DOHH2 (cell line): ENCODE results near the gene TCEANC.
A peak's percentile ranks its signal among the peaks of the same experiment; 100 is the strongest.

Experiments
- H3F3A ChIP-seq: fragments of 200-600 bp; sonication (generic), shearing (Covaris generic); 2 replicates; pipeline ENCODE4 v1.6.0; 2016; ENCODE audit warnings: antibody characterized with exemption, mild to moderate bottlenecking; ENCODE audit not compliant: control insufficient read depth, insufficient read depth
- H3K27ac ChIP-seq: fragments of 200-600 bp; sonication (generic); 2 replicates; pipeline ENCODE4 v1.5.1; 2014; ENCODE audit warnings: low read depth, mild to moderate bottlenecking, low read length, moderate library complexity
- H3K27me3 ChIP-seq: fragments of 200-600 bp; sonication (generic); 2 replicates; pipeline ENCODE4 v1.6.1; 2014; ENCODE audit warnings: mild to moderate bottlenecking, low read length, mixed read lengths; ENCODE audit not compliant: control insufficient read depth
- H3K36me3 ChIP-seq: fragments of 200-600 bp; sonication (generic); 2 replicates; pipeline ENCODE4 v1.6.1; 2014; ENCODE audit warnings: mild to moderate bottlenecking, low read length, moderate library complexity, mixed read lengths; ENCODE audit not compliant: control insufficient read depth
- H3K4me1 ChIP-seq: fragments of 200-600 bp; sonication (generic); 2 replicates; pipeline ENCODE4 v1.6.1; 2014; ENCODE audit warnings: mild to moderate bottlenecking, low read length, mixed read lengths; ENCODE audit not compliant: control insufficient read depth
- H3K4me2 ChIP-seq: fragments of 200-600 bp; sonication (generic); 2 replicates; pipeline ENCODE4 v1.6.0; 2014; ENCODE audit warnings: mild to moderate bottlenecking, low read length, moderate library complexity
- H3K4me3 ChIP-seq: fragments of 200-600 bp; sonication (generic); 2 replicates; pipeline ENCODE4 v1.5.1; 2014; ENCODE audit warnings: mild to moderate bottlenecking, low read length, mixed read lengths
- H3K79me2 ChIP-seq: fragments of 200-600 bp; sonication (generic); 2 replicates; pipeline ENCODE4 v1.6.1; 2014; ENCODE audit warnings: mild to moderate bottlenecking, low read length, mixed read lengths; ENCODE audit not compliant: control insufficient read depth
- H3K9me2 ChIP-seq: fragments of 200-600 bp; sonication (generic); replicated peaks from 2 replicates; pipeline ENCODE4 v1.6.1; 2014; ENCODE audit warnings: mild to moderate bottlenecking, low read length, mixed read lengths; ENCODE audit not compliant: control insufficient read depth
- H3K9me3 ChIP-seq: fragments of 200-600 bp; sonication (generic); 2 replicates; pipeline ENCODE4 v1.6.1; 2014; ENCODE audit warnings: antibody characterized with exemption, low read length, mixed read lengths; ENCODE audit not compliant: control insufficient read depth, insufficient read depth
- H4K20me1 ChIP-seq: fragments of 200-600 bp; sonication (generic); 2 replicates; pipeline ENCODE4 v1.6.0; 2014; ENCODE audit warnings: low read depth, mild to moderate bottlenecking, antibody characterized with exemption, low read length, moderate library complexity; ENCODE audit not compliant: control insufficient read depth, insufficient read depth
- CTCF ChIP-seq: fragments of 200-600 bp; sonication (generic); IDR thresholded peaks from one replicate; pipeline ENCODE4 v1.5.1; 2014; ENCODE audit warnings: antibody characterized with exemption, mild to moderate bottlenecking, low read depth, low read length; ENCODE audit not compliant: poor library complexity, severe bottlenecking
- EZH2phosphoT487 ChIP-seq: fragments of 200-600 bp; sonication (generic); IDR thresholded peaks from 2 replicates; pipeline ENCODE4 v1.6.1; 2017; ENCODE audit warnings: borderline replicate concordance, mild to moderate bottlenecking, antibody characterized with exemption, low read length, moderate library complexity, mixed read lengths

Gene TCEANC

GRCh38 chrX:13687203-13687602, 34.3 kb downstream of the TCEANC start:
- Histone ChIP-seq H3K9me3 (no peaks in the 10 kb centered on the region), H4K20me1 (no peaks in the 10 kb centered on the region), H3K27me3 (no peaks in the 10 kb centered on the region), H3K4me2 (no peak overlapping the region), H3K4me3 (no peak overlapping the region), H3K9me2 (no peaks in the 10 kb centered on the region), H3K27ac (no peak overlapping the region), H3K36me3 (peaks cover 4% of the 10 kb centered on the region), H3K4me1 (peaks cover 53% of the 10 kb centered on the region), H3K79me2 (peaks cover 37% of the 10 kb centered on the region), H3F3A (no peaks in the 10 kb centered on the region)
- TF ChIP-seq EZH2phosphoT487 (no peak), CTCF (no peak)

GRCh38 chrX:13688384-13688957, 35.5 kb downstream of the TCEANC start:
- peaks cover 10% of the 10 kb centered on the region for H3K36me3 ChIP-seq
- H3K79me2 ChIP-seq, result peaks cover 49% of the 10 kb centered on the region
- H3K27me3 ChIP-seq, result no peaks in the 10 kb centered on the region
- no peaks in the 10 kb centered on the region for H3K9me3 ChIP-seq
- peaks cover 66% of the 10 kb centered on the region for H3K4me1 ChIP-seq
- H4K20me1 ChIP-seq, result no peaks in the 10 kb centered on the region
- peak overlapping the region; percentile 62 for H3K27ac ChIP-seq
- peak overlapping the region; percentile 74 for H3K4me3 ChIP-seq
- TF ChIP-seq EZH2phosphoT487, result no peak
- no peak for TF ChIP-seq CTCF
- H3F3A ChIP-seq, result no peaks in the 10 kb centered on the region; the same call in 1 of the 2 replicates
- H3K4me2 ChIP-seq, result peak overlapping the region; percentile 80
- H3K9me2 ChIP-seq, result no peaks in the 10 kb centered on the region

- Histone ChIP-seq H4K20me1 (no peaks in the 10 kb centered on the region), H3K4me2 (peak within 1 kb of the TSS; percentile 80), H3K9me3 (no peaks in the 10 kb centered on the region), H3K27me3 (no peaks in the 10 kb centered on the region), H3F3A (no peaks in the 10 kb centered on the region; the same call in 1 of the 2 replicates), H3K9me2 (no peaks in the 10 kb centered on the region), H3K36me3 (peaks cover 10% of the 10 kb centered on the region), H3K4me3 (peak within 1 kb of the TSS; percentile 74), H3K79me2 (peaks cover 56% of the 10 kb centered on the region), H3K4me1 (peaks cover 72% of the 10 kb centered on the region), H3K27ac (peak within 1 kb of the TSS; percentile 62)
- TF ChIP-seq CTCF (no peak), EZH2phosphoT487 (no peak)
Observed at GRCh38 chrX:13688958-13689740, 36.2 kb downstream of the TCEANC start, which contains the start of gene RAB9A. Gene RAB9A (plus strand): TSS chrX:13689128. CDS start chrX:13708747, 19,619 bp downstream.
